Fibroblast of gingiva (primary cell): ENCODE results near the gene FREM3.

ENCODE experiments used
- DNase-seq: peaks from one replicate; pipeline ENCODE4 v3.0.0-alpha.2; 2011; ENCODE audit warnings: low read depth

FREM3 gene

DNA sequence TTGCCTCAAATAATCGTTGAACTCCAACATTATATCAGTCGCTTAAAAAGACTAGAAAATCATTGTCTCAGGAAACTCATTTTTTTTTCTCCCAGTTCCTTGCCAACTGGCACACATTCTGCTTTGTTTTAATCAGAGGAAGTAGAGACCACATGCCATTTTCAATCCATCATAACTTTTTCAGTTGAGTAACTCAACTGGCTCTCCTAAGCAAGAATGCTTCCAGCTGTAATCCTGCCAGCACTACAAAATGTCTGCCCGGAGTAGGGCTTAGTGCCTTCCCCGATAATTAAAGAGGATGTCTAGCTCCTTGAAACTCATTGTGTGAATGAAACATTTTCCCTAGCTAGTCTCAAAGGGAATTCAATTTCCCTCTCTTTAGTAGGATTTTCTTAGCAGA, 33.0 kb downstream of the FREM3 start:
- DNase-seq = peak; percentile 59

- DNase-seq = no peak
Measured at GRCh38 chr4:143658336-143658735, 42.1 kb downstream of the FREM3 start.

- no peak for DNase-seq
Measured at GRCh38 chr4:143654571-143654970, 45.9 kb downstream of the FREM3 start.

GRCh38 chr4:143653031-143653430, 47.4 kb downstream of the FREM3 start:
- no peak for DNase-seq

GRCh38 chr4:143643399-143643798, 57.1 kb downstream of the FREM3 start:
- DNase-seq = no peak

DNA sequence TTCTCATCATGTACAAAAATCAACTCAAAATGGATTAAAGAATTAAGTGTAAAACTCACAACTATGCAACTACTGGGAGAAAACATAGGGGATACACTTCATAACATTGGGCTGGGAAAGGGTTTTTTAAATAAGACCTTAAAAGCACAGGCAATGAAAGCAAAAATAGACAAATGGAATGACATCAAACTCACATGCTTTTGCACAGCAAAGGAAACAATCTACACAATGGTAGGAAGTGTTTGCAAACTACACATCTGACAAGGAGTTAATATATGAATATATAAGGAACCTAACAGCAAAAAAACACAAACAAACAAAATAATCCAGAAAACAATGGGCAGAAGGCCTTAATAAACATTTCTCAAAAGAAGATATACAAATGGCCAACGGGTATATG, 57.9 kb downstream of the FREM3 start:
- DNase-seq = no peak

GRCh38 chr4:143641361-143641760, 59.1 kb downstream of the FREM3 start:
- no peak for DNase-seq

- DNase-seq = no peak
Measured at GRCh38 chr4:143634763-143635162, 65.7 kb downstream of the FREM3 start.

GRCh38 chr4:143633833-143634232, 66.6 kb downstream of the FREM3 start:
- no peak for DNase-seq

GRCh38 chr4:143626134-143626911, 74.2 kb downstream of the FREM3 start:
- peak; percentile 51 for DNase-seq

DNA sequence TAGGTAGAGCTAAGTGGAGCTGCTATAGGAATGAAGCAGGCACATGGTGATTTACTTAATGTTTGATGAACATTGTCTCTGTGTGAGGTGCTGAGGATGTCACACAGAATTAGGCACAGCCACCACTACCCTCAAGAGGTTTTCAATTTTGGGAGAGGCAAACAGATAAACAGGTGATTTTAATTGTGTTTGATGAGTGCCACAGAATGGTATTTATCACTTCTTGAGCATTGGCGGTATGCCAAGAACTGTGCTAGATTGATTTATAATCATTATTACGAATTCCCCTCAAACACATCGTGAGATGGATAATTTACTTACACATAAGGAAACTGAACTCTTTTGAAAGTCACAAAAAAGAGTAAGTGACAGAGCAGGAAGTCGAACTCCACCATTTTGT, 74.8 kb downstream of the FREM3 start:
- no peak for DNase-seq

GRCh38 chr4:143623896-143624295, 76.6 kb downstream of the FREM3 start:
- DNase-seq = no peak

DNA sequence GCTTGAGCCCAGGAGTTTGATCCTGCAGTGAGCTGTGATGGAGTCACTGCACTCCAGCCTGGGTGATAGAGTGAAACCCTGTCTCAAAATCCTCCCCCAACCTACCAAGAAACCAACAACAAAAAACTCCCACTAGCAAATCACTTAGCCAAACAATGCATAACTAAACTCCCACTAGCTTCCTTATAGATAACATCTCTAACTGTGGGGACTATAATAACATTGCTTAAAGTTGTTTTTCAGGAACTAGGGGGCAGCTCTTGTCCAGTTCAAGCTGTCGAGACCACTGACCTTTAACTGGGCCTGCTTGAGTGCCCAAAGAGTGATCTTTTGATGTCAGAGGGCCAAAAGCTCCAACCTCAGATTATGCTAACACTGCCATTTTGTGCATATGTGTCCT, 81.7 kb downstream of the FREM3 start:
- DNase-seq = no peak

- DNase-seq = no peak
Measured at GRCh38 chr4:143617994-143618679, 82.3 kb downstream of the FREM3 start.

- no peak for DNase-seq
Measured at GRCh38 chr4:143616771-143617170, 83.7 kb downstream of the FREM3 start.

- no peak for DNase-seq
Measured at GRCh38 chr4:143609492-143609891, 91.0 kb downstream of the FREM3 start.

DNA sequence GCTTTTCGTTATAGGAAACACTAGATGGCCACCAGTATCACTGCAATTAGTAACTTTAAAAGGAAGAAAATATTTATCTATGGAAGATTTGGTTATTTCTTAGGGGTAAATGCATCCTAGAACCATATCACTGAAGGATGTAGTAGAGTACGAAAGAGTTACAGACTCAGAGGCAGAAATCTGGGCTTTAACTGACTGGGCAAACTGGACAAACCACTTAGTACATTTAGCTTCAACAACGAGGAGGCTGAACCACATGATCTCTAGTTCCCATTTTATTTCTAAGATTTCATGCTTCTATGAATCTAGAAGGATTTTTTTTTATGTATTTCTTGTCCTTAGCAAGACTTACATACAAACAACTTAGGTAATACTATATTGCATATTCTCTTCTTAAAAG, 94.0 kb downstream of the FREM3 start:
- DNase-seq = no peak

DNA sequence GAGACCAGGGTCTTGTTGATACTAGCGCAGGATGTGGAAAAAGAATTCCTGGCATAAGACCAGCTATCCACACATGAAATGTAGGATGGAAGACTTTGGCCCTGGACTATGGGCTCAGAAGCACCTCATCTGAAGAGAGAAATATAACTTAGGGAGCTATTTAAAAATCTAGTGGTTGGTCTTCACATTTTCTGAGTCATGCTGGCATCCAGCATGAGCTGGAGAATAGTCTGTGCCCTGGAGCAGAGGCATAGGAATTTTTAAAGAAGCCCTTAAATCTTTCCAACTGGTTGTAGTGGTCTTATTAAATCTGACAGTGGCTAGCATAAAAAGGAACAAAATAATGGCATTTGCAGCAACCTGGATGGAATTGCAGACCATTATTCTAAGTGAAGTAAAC, 100.6 kb downstream of the FREM3 start:
- DNase-seq = no peak

DNA sequence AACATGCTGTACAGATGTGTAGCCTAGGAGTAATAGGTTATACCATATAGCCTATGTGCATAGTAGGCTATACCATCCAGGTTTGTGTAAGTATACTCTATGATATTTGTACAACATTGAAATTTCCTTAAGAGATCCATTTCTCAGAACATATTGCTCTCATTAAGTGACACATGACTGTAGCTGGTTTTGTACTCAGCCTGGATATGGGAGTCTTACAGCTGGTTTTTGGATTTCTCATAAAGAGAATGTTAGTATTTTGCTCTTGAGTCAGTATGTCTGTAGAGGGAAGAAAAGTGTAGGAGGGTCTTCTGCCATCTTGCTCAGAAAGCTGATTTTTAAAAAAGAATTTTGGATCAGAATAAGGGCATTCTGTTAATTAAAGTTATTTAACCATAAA, 101.7 kb downstream of the FREM3 start:
- no peak for DNase-seq

GRCh38 chr4:143597276-143597675, 103.2 kb downstream of the FREM3 start:
- peak; percentile 16 for DNase-seq

- no peak for DNase-seq
Measured at GRCh38 chr4:143587703-143588102, 112.8 kb downstream of the FREM3 start.

GRCh38 chr4:143586080-143586479, 114.4 kb downstream of the FREM3 start:
- peak; percentile 68 for DNase-seq

GRCh38 chr4:143585548-143585947, 114.9 kb downstream of the FREM3 start:
- DNase-seq = no peak
